NCI-H146 treated with DMSO at 0.1 percent for 48 hours (cell line): ENCODE measurements around the gene RTEL1.

Experiments
- DNase-seq: peaks from one replicate; lab custom pipeline; 2025; ENCODE audit not compliant: unreplicated experiment; lab: John Stamatoyannopoulos, UW

Gene RTEL1

DNA sequence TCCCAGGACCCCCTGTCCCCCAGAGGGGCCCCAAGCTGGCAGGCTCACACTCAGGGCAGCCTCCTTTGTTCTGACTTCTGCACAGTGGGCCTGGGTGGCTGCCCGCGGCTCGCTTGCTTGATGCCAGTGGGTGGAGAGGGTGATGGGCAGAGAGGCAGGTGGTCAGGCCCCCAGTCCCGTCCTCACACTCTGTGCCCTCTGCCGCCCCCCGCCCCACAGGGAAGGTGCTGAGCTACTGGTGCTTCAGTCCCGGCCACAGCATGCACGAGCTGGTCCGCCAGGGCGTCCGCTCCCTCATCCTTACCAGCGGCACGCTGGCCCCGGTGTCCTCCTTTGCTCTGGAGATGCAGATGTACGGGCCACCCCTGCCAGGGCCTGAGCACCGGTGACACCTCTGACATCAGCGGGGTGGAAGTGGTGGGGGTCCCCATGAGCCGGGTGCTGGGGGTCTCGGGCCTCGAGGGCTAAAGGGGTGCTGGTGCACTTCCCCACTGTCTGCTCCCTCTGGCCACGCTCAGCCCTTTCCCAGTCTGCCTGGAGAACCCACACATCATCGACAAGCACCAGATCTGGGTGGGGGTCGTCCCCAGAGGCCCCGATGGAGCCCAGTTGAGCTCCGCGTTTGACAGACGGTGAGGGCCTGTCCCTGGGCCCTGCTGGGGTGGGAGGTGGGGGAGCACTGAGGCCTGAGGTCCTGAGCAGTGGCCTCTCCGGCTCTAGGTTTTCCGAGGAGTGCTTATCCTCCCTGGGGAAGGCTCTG is 29.5 kb downstream of the RTEL1 start:
- DNase-seq, result no peak

DNA sequence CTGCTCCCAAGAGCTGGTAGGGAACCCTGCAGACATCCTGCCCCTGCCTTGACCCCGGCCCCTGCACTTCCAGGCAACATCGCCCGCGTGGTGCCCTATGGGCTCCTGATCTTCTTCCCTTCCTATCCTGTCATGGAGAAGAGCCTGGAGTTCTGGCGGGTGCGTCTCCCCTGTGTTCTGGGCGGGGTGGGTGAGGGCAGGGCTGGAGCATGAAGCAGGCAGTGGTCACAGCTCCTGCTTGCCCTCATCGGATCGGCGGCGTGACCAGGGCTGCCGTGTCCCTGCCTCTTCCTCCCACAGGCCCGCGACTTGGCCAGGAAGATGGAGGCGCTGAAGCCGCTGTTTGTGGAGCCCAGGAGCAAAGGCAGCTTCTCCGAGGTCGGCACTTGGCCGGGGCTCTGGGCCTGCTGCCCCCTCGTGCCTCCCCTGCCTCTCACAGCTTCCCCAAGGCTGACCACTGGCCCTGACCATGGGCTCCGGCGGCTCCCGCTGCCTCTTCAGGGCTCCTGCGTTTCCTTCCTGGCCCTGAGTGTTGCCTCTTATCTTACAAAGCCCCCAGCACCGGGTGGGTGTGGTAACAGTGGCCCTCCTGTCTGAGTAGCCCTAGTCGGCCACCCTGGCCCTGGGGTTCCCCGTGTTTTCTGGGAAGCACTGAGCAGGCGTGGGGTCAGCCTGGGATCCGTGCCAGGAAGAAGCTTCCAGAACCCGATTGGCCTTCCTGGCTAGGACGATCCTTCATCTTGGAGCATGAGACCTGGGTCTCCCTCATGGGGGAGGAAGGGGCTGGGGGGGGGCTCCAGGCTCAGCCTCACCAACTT is 30.3 kb downstream of the RTEL1 start:
- DNase-seq, result no peak

DNA sequence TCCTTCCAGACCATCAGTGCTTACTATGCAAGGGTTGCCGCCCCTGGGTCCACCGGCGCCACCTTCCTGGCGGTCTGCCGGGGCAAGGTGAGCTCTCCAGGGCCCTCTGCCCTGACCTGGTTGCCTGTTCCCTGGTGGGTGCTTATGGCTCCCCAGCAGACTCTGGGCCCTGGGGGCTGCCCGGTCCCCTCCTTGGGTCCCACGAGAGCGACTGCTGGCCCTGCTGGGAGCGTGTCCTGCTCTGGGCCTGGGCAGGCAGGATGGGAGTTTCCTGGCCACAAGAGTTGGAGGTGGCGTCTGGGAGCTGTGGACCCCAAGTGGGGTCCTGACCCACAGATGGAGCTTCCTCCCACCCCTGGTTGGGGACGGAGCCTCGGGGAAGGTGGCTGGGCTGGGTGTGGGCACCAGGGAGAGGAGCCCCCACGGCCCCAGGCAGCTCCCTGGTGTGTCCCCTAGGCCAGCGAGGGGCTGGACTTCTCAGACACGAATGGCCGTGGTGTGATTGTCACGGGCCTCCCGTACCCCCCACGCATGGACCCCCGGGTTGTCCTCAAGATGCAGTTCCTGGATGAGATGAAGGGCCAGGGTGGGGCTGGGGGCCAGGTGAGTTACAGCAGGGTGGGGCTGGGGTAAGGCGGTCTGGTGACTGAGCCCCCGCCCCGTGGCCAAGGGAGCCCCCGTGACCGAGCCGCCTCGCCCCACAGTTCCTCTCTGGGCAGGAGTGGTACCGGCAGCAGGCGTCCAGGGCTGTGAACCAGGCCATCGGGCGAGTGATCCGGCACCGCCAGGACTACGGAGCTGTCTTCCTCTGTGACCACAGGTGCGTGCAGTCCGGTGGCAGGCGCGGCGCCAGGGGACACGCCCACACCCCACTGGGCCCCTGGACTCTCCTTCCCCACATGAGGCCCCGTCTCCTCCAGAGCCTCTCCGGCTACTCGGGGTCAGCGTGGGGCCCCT is 31.2 kb downstream of the RTEL1 start:
- DNase-seq, result no peak

DNA sequence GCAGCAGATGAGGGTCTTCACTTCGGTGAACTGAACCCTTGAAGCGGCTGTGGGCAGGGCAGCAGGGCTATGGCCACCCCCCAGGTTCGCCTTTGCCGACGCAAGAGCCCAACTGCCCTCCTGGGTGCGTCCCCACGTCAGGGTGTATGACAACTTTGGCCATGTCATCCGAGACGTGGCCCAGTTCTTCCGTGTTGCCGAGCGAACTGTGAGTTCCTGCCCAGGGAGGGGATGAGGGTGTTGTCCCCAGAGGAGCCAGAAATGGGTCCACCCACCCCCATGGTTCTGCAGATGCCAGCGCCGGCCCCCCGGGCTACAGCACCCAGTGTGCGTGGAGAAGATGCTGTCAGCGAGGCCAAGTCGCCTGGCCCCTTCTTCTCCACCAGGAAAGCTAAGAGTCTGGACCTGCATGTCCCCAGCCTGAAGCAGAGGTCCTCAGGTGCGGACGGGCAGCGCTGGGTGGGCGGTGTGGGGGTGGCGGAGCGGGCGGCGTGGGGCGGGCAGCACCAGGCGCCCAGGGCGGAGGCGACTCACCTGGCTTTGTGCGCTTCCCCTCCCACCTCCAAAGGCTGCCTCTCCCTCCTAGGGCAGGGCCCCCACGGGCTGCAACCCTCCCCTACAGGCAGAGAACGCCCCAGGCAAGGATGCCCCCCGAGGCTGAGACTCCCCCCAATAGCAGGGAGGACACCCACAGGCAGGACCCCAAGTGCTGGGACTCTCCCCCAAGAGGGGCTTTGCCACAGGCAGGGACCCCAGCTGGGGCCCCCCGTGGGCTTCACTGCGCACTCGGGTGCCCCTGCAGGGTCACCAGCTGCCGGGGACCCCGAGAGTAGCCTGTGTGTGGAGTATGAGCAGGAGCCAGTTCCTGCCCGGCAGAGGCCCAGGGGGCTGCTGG is 32.1 kb downstream of the RTEL1 start:
- DNase-seq, result no peak

DNA sequence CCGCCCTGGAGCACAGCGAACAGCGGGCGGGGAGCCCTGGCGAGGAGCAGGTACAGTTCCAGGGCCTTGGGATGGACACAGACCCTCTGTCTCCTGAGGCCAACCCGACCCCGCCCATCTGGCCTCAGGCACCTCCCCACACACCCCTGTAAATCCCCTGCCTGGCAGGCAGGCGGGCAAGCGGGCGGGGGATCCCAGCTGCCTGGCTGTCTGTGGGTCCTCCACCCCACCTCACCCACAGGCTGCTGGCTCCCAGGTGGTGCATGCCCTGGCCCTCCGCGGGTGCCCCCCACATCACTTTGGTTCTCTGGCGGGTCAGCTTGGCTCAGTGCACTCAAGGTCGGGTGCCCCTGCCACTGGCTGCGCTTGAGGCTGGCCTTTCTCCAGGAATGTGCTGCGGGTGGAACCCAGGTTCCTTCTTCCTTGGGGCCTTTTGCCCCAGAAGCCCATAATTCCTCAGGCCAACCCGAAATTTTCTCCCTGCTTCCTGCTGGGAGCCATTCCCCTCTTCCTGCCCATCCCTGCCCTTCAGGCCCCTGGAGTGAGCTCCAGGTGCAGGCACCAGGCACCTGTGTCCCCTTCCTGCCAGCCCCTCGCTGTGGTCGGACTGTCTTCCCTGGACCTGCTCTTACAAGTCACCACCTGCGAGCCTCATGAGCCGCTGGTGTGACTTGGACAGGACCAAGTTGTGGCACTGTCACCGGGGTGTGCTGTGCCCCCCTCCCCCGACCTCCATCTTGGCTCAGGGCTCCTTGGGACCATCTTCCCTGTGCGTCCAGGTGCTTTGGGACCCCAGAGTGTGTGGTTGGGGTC is 33.0 kb downstream of the RTEL1 start:
- no peak for DNase-seq

DNA sequence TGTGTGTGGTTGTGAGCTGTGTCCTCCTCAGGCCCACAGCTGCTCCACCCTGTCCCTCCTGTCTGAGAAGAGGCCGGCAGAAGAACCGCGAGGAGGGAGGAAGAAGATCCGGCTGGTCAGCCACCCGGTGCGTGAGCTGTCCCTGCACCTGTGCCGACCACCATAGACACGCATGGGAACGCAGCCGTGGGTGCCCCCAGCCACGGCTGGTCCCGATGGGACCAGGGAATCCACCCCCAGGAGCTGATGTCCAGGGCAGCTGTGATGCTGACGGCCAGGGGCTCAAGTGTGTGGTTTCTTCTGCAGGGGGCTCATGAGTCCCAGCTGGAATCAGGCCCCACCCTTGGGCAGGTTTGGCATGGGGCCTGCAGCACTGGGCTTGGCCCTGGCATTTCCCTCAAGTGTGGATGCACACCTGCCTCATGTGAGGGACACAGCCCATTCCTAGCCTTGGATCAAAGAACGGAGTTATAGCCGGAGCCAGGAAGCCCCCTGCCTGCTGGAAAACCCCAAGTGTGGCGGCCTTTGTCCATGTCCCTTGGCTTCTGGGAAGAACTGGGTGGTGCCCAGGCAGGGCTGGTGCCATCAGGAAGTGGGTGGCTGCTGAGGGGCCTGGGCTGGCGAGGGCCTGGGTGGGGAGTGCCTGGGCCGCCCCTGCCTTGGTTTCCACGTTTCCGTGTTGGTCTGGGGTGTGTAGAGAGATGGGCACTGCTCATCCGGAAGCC is 33.8 kb downstream of the RTEL1 start:
- DNase-seq, result no peak

DNA sequence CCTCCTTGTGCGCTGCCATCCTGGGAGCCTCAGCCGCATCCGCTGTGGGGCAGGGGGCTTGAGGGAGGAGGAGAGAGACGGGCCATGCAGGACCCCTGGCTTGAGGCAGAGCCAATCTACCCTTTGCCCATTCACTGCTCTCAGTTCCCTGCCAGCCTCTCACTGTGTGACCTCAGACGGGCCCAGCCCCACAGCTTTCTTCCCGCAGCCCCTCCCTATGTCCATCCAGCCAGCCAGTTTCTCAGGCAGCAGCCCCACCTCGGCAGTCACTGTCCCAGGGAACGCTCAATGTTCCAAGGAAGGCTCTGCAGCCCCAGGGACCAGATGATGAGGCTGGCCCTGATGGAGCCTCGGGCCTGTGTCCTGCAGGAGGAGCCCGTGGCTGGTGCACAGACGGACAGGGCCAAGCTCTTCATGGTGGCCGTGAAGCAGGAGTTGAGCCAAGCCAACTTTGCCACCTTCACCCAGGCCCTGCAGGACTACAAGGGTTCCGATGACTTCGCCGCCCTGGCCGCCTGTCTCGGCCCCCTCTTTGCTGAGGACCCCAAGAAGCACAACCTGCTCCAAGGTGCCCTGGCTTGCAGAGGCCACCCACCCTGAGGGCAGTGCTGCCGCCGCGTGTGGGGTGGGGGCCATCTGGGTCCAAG is 34.4 kb downstream of the RTEL1 start:
- no peak for DNase-seq

DNA sequence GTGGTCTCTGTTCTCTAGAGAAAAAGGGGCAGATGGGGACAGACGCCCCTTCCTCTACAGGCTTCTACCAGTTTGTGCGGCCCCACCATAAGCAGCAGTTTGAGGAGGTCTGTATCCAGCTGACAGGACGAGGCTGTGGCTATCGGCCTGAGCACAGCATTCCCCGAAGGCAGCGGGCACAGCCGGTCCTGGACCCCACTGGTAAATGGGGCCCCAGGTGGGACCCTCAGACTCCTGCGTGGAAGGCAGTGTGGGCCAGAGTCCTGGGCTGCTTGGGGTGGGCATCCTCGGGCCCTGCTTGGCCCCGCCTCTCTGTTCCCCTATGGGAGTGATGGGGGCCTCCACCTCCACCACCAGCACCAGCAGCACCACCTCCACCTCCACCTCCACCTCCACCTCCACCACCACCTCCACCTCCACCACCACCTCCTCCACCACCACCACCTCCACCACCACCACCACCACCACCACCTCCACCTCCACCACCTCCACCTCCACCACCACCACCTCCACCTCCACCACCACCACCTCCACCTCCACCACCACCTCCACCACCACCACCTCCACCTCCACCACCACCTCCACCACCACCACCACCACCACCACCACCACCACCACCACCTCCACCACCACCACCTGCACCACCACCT is 35.1 kb downstream of the RTEL1 start:
- DNase-seq, result no peak

DNA sequence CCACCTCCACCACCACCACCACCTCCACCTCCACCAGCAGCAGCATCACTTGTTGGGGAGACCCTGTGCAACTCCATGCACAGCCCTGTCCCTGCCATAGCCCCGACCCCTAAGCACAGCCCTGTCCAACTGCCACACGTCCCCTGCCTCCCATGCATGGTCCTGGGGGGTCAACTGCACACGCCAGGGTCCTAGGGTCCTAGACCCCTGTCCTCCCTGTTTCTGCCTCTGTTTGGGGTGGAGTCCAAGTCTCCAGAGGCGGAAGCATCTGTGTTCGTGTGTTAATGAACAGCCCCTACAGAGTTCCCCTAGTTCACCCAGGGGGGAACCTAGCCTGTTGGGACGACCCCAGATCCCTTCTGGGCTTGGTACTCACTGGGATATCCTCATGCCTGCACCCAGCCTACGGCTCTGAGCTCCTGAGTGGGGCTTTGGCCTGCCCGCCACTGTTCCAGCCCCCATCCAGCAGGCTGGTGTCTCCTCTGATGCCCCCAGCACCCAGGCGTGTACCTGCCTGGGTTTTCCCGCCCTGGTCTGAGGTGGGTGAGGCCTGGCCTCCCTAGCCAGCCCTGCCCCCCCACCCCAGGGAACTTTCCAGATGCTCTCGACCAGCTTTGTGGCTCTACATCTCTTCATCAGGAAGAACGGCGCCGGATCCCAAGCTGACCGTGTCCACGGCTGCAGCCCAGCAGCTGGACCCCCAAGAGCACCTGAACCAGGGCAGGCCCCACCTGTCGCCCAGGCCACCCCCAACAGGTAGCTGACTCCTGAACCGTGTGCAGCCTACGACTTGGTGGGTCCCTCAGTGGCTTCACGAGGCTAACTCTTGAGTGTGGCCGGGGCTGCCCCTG is 35.8 kb downstream of the RTEL1 start:
- DNase-seq, result no peak

DNA sequence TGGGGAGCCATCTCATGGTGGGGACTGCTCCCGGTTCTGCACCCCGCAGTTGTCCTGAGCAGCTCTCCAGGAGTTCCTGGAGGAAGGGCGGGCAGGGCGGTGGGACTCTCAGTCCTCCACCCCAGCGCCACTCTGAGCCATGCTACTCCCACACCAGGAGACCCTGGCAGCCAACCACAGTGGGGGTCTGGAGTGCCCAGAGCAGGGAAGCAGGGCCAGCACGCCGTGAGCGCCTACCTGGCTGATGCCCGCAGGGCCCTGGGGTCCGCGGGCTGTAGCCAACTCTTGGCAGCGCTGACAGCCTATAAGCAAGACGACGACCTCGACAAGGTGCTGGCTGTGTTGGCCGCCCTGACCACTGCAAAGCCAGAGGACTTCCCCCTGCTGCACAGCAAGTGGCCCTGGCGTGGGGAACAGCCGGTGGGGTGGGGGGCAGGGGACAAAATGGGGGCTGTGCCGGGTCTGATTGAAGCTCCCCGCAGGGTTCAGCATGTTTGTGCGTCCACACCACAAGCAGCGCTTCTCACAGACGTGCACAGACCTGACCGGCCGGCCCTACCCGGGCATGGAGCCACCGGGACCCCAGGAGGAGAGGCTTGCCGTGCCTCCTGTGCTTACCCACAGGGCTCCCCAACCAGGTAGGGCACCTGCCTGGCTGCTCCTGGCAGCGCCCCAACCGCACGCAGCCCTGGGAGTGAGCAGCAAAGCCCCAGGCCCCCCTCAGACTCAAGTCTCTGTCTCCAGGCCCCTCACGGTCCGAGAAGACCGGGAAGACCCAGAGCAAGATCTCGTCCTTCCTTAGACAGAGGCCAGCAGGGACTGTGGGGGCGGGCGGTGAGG is 36.7 kb downstream of the RTEL1 start:
- no peak for DNase-seq

DNA sequence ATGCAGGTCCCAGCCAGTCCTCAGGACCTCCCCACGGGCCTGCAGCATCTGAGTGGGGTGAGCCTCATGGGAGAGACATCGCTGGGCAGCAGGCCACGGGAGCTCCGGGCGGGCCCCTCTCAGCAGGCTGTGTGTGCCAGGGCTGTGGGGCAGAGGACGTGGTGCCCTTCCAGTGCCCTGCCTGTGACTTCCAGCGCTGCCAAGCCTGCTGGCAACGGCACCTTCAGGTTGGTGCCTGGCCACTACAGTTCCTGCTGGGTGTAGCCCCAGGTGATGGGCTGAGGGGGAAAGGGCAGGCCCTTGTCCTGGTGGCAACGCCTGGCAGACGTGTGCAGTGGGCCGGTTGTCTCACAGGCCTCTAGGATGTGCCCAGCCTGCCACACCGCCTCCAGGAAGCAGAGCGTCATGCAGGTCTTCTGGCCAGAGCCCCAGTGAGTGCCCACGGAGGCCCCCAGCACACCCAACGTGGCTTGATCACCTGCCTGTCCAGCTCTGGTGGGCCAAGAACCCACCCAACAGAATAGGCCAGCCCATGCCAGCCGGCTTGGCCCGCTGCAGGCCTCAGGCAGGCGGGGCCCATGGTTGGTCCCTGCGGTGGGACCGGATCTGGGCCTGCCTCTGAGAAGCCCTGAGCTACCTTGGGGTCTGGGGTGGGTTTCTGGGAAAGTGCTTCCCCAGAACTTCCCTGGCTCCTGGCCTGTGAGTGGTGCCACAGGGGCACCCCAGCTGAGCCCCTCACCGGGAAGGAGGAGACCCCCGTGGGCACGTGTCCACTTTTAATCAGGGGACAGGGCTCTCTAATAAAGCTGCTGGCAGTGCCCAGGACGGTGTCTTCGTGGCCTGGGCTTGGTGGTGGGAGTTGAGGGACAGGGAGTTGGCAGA is 37.6 kb downstream of the RTEL1 start:
- DNase-seq, result no peak

DNA sequence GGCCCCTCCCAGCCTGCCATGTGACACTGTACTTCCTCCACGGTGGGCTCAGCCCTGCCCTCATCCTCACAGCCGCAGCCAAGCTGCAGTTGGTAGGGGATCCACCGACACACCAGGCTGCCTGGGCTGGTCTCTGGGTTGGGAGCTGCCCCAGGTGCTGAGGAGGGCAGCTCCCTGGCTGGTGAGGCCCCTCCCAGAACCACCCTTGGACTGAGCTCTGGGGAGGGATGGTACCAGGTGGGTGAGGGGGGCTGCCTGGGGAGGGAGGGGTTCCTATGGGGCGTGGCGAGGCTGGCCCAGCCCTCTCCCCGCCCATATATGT is 38.2 kb downstream of the RTEL1 start:
- DNase-seq, result no peak

DNA sequence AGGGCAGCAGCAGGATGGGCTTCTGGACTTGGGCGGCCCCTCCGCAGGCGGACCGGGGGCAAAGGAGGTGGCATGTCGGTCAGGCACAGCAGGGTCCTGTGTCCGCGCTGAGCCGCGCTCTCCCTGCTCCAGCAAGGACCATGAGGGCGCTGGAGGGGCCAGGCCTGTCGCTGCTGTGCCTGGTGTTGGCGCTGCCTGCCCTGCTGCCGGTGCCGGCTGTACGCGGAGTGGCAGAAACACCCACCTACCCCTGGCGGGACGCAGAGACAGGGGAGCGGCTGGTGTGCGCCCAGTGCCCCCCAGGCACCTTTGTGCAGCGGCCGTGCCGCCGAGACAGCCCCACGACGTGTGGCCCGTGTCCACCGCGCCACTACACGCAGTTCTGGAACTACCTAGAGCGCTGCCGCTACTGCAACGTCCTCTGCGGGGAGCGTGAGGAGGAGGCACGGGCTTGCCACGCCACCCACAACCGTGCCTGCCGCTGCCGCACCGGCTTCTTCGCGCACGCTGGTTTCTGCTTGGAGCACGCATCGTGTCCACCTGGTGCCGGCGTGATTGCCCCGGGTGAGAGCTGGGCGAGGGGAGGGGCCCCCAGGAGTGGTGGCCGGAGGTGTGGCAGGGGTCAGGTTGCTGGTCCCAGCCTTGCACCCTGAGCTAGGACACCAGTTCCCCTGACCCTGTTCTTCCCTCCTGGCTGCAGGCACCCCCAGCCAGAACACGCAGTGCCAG is 38.7 kb downstream of the RTEL1 start, which contains the start of gene TNFRSF6B:
Gene TNFRSF6B, plus strand, starts transcription at position 25 of the 729 bp plus-strand sequence. Its CDS starts 116 bp downstream, at position 141.
- no peak for DNase-seq

DNA sequence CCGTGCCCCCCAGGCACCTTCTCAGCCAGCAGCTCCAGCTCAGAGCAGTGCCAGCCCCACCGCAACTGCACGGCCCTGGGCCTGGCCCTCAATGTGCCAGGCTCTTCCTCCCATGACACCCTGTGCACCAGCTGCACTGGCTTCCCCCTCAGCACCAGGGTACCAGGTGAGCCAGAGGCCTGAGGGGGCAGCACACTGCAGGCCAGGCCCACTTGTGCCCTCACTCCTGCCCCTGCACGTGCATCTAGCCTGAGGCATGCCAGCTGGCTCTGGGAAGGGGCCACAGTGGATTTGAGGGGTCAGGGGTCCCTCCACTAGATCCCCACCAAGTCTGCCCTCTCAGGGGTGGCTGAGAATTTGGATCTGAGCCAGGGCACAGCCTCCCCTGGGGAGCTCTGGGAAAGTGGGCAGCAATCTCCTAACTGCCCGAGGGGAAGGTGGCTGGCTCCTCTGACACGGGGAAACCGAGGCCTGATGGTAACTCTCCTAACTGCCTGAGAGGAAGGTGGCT is 39.3 kb downstream of the RTEL1 start:
- no peak for DNase-seq
